ENCODE data around the gene GCNA.

DNA sequence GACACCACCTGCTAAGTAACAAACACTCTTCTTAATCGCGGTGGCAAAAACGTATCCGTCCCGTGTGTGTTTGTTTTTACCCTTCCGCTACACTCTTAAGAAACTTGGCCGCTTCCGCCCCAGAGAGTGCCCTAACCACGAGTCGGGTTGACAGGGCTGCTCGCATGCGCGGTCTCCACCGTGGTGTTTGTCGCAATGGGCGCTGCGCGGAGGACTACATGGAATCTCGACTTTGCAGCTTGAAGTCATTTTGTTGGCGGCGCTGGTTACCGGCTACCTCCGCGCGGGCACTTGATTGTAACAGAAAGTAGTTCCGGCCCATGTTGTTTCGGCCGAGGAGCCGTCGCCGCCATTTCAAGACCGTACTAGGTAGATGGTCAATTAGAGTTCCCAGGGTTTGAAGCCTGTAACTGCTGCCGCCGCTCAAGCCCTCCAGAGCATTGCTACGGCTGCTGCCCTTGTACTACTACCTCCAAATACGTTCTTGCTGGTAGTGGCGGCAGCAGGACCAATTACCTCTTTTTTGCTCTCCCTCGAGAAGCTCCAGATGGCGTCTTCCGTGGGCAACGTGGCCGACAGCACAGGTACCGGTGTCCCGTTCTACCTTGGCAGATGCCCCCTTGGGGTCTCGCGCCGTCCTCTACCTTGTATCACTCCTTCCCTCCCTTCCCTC is 45.3 kb upstream of the GCNA start, which contains the start of gene OGT:
- TF ChIP-seq, protein P1, sequence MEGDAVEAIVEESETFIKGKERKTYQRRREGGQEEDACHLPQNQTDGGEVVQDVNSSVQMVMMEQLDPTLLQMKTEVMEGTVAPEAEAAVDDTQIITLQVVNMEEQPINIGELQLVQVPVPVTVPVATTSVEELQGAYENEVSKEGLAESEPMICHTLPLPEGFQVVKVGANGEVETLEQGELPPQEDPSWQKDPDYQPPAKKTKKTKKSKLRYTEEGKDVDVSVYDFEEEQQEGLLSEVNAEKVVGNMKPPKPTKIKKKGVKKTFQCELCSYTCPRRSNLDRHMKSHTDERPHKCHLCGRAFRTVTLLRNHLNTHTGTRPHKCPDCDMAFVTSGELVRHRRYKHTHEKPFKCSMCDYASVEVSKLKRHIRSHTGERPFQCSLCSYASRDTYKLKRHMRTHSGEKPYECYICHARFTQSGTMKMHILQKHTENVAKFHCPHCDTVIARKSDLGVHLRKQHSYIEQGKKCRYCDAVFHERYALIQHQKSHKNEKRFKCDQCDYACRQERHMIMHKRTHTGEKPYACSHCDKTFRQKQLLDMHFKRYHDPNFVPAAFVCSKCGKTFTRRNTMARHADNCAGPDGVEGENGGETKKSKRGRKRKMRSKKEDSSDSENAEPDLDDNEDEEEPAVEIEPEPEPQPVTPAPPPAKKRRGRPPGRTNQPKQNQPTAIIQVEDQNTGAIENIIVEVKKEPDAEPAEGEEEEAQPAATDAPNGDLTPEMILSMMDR (IDR thresholded peaks at IDR 0.05; ENCODE audit: low read depth, low read length) = no peak
- TF ChIP-seq MYC (IDR thresholded peaks at IDR 0.05; ENCODE audit: low read depth, low read length) = peak; percentile 88
- peak; percentile 69 for TF ChIP-seq POLR2A (IDR thresholded peaks at IDR 0.05; ENCODE audit: extremely low read depth, insufficient read length)
